ENCODE measurements around the gene SAMD14. TPM values are rescaled to one million over a fixed set of nuclear protein-coding genes. Genes with fewer than 3 reads are reported as not detected.

SAMD14 gene
- total RNA-seq, 3 donors from 2014 or later: 0.52 to 2.6 (median 1.2) TPM

GRCh38 chr17:50115756-50116155 lies 14.2 kb downstream of the SAMD14 start:
- ATAC-seq (no peak), DNase-seq (no peak)
- TF ChIP-seq CTCF (IDR thresholded peaks at IDR 0.05): no peak
- Histone ChIP-seq H3K4me3 (no peak overlapping the region), H3K9me3 (no peaks in the 10 kb centered on the region), H3K4me1 (ENCODE audit: low read depth) (peaks cover 11% of the 10 kb centered on the region), H3K36me3 (ENCODE audit: low read depth) (no peaks in the 10 kb centered on the region)
- intact Hi-C loops (cut with DNase I, micrococcal nuclease): loop anchor here in 1 of 2 donors (10.0 kb wide), 1 partner anchor 49 kb away; the partner anchor contains the start of gene SGCA

- peak; percentile 44 for TF ChIP-seq CTCF (IDR thresholded peaks at IDR 0.05)
- Histone ChIP-seq H3K36me3 (ENCODE audit: low read depth) (no peaks in the 10 kb centered on the region), H3K9me3 (no peaks in the 10 kb centered on the region), H3K4me1 (ENCODE audit: low read depth) (peaks cover 11% of the 10 kb centered on the region), H3K4me3 (no peak overlapping the region)
- ATAC-seq (peak; percentile 42), DNase-seq (peak in 1 of 3 donors; percentile 80)
- intact Hi-C loops (cut with DNase I, micrococcal nuclease): loop anchor here in 1 of 2 donors (10.0 kb wide), 1 partner anchor 50 kb away; the partner anchor contains the start of gene SGCA
Measured at GRCh38 chr17:50114849-50115357, 15.1 kb downstream of the SAMD14 start.

- no peak for DNase-seq
- no peak for ATAC-seq
- Histone ChIP-seq H3K9me3 (no peaks in the 10 kb centered on the region), H3K4me1 (ENCODE audit: low read depth) (peaks cover 11% of the 10 kb centered on the region), H3K4me3 (no peak overlapping the region), H3K36me3 (ENCODE audit: low read depth) (no peaks in the 10 kb centered on the region)
- intact Hi-C loops (cut with DNase I, micrococcal nuclease): loop anchor here in 1 of 2 donors (10.0 kb wide), 1 partner anchor 50 kb away; the partner anchor contains the start of gene SGCA
- no peak for TF ChIP-seq CTCF (IDR thresholded peaks at IDR 0.05)
Measured at GRCh38 chr17:50114401-50114800, 15.6 kb downstream of the SAMD14 start.

GRCh38 chr17:50113624-50114320 lies 16.2 kb downstream of the SAMD14 start:
- H3K36me3 ChIP-seq (ENCODE audit: low read depth): no peaks in the 10 kb centered on the region
- no peaks in the 10 kb centered on the region for H3K9me3 ChIP-seq
- H3K4me1 ChIP-seq (ENCODE audit: low read depth): peaks cover 11% of the 10 kb centered on the region
- no peak overlapping the region for H3K4me3 ChIP-seq
- DNase-seq (no peak), ATAC-seq (no peak)
- no peak for TF ChIP-seq CTCF (IDR thresholded peaks at IDR 0.05)
- intact Hi-C loops (cut with DNase I, micrococcal nuclease): loop anchor here in 1 of 2 donors (10.0 kb wide), 1 partner anchor 51 kb away; the partner anchor contains the start of gene SGCA

GRCh38 chr17:50112694-50113093 lies 17.3 kb downstream of the SAMD14 start:
- DNase-seq (peak in 1 of 3 donors; percentile 61), ATAC-seq (peak; percentile 55)
- Histone ChIP-seq H3K4me1 (ENCODE audit: low read depth) (peaks cover 11% of the 10 kb centered on the region), H3K4me3 (no peak overlapping the region), H3K36me3 (ENCODE audit: low read depth) (no peaks in the 10 kb centered on the region), H3K9me3 (no peaks in the 10 kb centered on the region)
- intact Hi-C loops (cut with DNase I, micrococcal nuclease): loop anchor here in 1 of 2 donors (10.0 kb wide), 1 partner anchor 52 kb away; the partner anchor contains the start of gene SGCA
- no peak for TF ChIP-seq CTCF (IDR thresholded peaks at IDR 0.05)
